ENCODE results near the gene IL18RAP.

The IL18RAP gene

GRCh38 chr2:102498414-102498813 lies 75.5 kb downstream of the IL18RAP start:
- in situ Hi-C loops (cut with MboI; ENCODE audit: low sequenced_read_pairs, unreplicated experiment), result no loop called here
- DNase-seq (ENCODE audit: low spot score), result no peak
- TF ChIP-seq, protein P1, sequence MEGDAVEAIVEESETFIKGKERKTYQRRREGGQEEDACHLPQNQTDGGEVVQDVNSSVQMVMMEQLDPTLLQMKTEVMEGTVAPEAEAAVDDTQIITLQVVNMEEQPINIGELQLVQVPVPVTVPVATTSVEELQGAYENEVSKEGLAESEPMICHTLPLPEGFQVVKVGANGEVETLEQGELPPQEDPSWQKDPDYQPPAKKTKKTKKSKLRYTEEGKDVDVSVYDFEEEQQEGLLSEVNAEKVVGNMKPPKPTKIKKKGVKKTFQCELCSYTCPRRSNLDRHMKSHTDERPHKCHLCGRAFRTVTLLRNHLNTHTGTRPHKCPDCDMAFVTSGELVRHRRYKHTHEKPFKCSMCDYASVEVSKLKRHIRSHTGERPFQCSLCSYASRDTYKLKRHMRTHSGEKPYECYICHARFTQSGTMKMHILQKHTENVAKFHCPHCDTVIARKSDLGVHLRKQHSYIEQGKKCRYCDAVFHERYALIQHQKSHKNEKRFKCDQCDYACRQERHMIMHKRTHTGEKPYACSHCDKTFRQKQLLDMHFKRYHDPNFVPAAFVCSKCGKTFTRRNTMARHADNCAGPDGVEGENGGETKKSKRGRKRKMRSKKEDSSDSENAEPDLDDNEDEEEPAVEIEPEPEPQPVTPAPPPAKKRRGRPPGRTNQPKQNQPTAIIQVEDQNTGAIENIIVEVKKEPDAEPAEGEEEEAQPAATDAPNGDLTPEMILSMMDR (IDR thresholded peaks at IDR 0.05; ENCODE audit: borderline replicate concordance, control extremely low read depth, extremely low read depth, insufficient read depth, missing control alignments), result no peak

GRCh38 chr2:102499558-102499957 lies 76.6 kb downstream of the IL18RAP start:
- in situ Hi-C loops (cut with MboI; ENCODE audit: low sequenced_read_pairs, unreplicated experiment), result no loop called here
- DNase-seq (ENCODE audit: low spot score), result no peak
- TF ChIP-seq, protein P1 (IDR thresholded peaks at IDR 0.05; ENCODE audit: borderline replicate concordance, control extremely low read depth, extremely low read depth, insufficient read depth, missing control alignments), result no peak

All from GM13976 (cell line).